ENCODE results near the gene TMEM174.

DNA sequence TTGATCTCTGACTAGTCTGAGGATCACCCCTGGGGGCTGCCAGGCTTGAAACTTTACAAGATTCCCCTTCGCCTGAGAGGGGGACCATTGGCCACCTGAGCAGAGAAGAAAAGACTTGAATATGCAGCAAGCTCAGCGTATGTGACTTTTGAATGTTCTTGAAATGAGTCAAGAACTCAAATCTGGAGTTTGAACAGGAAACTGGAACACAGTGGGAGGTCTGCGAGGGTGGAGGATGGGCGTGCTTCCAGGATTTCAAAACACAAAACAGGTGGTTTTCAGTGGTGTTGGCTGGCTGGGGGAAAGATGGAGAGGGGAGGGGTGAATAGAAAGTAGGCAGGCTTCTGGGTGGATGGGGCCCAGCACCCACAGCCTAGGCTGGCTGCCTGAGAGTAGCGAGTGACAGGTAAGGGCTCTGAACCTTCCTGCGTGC is 40.6 kb downstream of the TMEM174 start:
- TF ChIP-seq POLR2A (IDR thresholded peaks at IDR 0.05; ENCODE audit: low read length) (no peak), GATA1 (IDR thresholded peaks at IDR 0.05; ENCODE audit: low read depth, low read length) (no peak)

Measured in erythroblast (primary cell).